Activated CD4-positive, alpha-beta memory T cell treated with anti-CD3 and anti-CD28 coated beads, Interleukin-2, amount 10 ng/mL, durations not matched to agents 7 days and 5 days (primary cell): ENCODE measurements around the gene PNKP. TPM values are rescaled to one million over a fixed set of nuclear protein-coding genes. Genes with fewer than 3 reads are reported as not detected.

Experiments
- CTCF ChIA-PET: fragments of 350-600 bp; sonication (Branson Sonifier 250); formaldehyde crosslinking; loops from one replicate; lab custom pipeline; 2021; ENCODE audit warnings: antibody characterized with exemption, inconsistent platforms; lab: Charles Lee
- POLR2A ChIA-PET: fragments of 350-600 bp; sonication (Branson Sonifier 250); formaldehyde crosslinking; loops from one replicate; lab custom pipeline; 2021; ENCODE audit warnings: antibody characterized with exemption; lab: Charles Lee
- DNase-seq: peaks from one replicate; pipeline ENCODE4 v3.0.0-alpha.2; 2020
- H3K27ac Mint-ChIP-seq: one replicate; pipeline ENCODE4 v1.8.0; 2021; ENCODE audit warnings: mild to moderate bottlenecking, mixed read lengths
- H3K27me3 Mint-ChIP-seq: one replicate; pipeline ENCODE4 v1.8.0; 2021; ENCODE audit warnings: mixed read lengths
- H3K36me3 Mint-ChIP-seq: one replicate; pipeline ENCODE4 v1.8.0; 2021; ENCODE audit warnings: low read depth, mixed read lengths
- H3K4me1 Mint-ChIP-seq: one replicate; pipeline ENCODE4 v1.8.0; 2021; ENCODE audit warnings: mixed read lengths
- H3K4me3 Mint-ChIP-seq: one replicate; pipeline ENCODE4 v1.8.0; 2021; ENCODE audit warnings: mild to moderate bottlenecking, mixed read lengths
- H3K9me3 Mint-ChIP-seq: one replicate; pipeline ENCODE4 v1.8.0; 2021; ENCODE audit warnings: mixed read lengths
- total RNA-seq, 2 experiments: library from RNA; stranded (reverse); gene quantifications; one replicate each; pipeline ENCODE4 v1.2.3, GENCODE V29; 2021

PNKP gene
- total RNA-seq, 2 experiments from 2014 or later, result 121 to 129 TPM

DNA sequence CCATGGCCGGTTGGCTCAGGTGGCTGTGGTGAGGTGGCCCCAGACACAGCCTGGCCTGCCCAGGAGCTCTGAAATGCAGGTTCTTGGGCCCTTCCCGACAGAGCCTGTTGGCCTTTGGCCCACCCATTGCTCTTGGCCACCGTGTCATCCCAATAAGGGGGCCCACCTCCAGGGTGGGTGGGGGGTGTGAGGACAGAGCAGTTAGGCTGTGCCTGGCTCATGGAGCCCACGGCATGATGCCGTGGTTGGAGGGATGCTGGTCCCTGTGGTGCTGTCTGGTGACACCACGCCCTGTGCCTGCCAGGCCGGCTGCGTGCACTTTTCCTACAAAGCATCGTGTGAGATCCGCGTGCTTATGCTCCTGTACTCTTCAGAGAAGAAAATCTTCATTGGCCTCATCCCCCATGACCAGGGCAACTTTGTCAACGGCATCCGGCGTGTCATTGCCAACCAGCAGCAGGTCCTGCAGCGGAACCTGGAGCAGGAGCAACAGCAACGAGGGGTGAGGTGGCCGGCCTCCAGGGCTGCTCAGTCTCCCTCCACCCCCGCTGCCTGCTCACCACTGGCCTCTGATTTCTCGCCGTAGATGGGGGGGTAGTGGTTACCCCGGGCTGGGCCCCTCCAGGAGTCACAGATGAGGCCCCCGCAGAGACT is 7.6 kb downstream of the PNKP start:
- POLR2A ChIA-PET, result interaction anchor here (1.2 to 1.4 kb wide), 2 partner anchors 9 to 42 kb away, joined by 3 to 4 read pairs; partner anchors contain the start of genes MED25 and PTOV1
- no peak overlapping the region for H3K27ac Mint-ChIP-seq
- DNase-seq, result no peak
- peaks cover 37% of the 10 kb centered on the region for H3K36me3 Mint-ChIP-seq
- H3K4me3 Mint-ChIP-seq, result no peak overlapping the region
- peaks cover 11% of the 10 kb centered on the region for H3K4me1 Mint-ChIP-seq
- CTCF ChIA-PET, result no interaction called here
- H3K9me3 Mint-ChIP-seq, result no peaks in the 10 kb centered on the region
- no peaks in the 10 kb centered on the region for H3K27me3 Mint-ChIP-seq

DNA sequence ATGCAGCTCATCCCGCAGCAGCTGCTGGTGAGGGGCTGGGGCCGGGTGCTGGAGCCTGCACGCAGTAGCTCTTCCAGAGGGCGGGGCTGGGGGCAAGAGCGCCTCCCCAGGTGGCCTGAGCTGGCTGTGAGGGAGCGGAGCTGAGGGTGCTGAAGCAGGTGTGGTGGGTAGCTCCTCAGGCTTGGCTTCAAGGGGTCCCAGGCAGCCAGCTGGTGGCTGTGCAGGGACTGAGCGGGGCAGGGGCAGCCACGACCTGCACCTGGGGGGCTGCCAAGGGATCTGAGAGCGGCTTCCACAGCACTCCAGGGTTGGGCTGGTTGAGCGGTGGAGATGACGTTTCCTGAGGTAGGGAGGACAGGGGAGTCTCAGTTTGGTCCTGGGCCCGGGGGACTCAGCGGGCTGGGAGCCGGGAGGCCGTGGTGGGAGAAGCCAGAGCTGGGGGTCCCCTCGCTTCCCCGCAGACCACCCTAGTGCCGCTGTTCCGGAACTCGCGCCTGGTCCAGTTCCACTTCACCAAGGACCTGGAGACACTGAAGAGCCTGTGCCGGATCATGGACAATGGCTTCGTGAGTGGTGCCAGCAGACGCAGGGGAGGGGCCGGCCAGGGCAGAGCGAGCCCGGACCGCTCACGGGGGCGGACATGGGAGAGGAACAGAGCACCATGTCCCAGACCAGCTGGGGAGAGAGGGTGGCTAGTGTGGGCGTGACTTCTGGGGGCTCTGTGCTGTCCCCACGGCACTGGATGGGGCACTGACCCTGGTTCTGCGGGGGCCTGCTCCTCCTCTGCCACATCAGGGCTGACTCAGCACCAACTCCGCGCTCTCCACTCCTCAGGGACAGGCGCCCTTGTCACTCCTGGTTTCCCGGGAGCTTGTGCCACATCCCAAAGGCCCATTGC is 9.0 kb downstream of the PNKP start:
- H3K4me1 Mint-ChIP-seq, result peaks cover 6% of the 10 kb centered on the region
- H3K36me3 Mint-ChIP-seq, result peaks cover 23% of the 10 kb centered on the region
- no peak overlapping the region for H3K27ac Mint-ChIP-seq
- H3K4me3 Mint-ChIP-seq, result no peak overlapping the region
- ChIA-PET POLR2A (interaction anchor here (1.3 to 1.4 kb wide), 3 partner anchors 8 to 40 kb away, joined by 4 to 6 read pairs (median 5); partner anchors contain the start of gene MED25), CTCF (interaction anchor here (1.1 kb wide), 1 partner anchor 10 kb away, joined by 3 read pairs; no protein-coding TSS in a partner anchor)
- no peaks in the 10 kb centered on the region for H3K9me3 Mint-ChIP-seq
- no peaks in the 10 kb centered on the region for H3K27me3 Mint-ChIP-seq
- no peak for DNase-seq

DNA sequence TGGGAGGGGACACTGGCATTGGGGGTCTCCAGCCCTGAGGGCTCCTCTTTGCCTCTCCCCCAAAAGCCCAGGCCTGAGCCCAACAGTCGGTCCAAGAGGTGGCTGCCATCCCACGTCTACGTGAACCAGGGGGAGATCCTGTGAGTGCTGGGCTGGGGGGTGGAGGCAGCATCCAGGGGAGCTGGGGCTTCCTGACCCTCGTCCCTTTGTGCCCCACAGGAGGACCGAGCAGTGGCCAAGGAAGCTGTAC is 9.6 kb downstream of the PNKP start:
- H3K27me3 Mint-ChIP-seq, result peaks cover under 1% of the 10 kb centered on the region
- ChIA-PET POLR2A (interaction anchor here (1.3 to 1.4 kb wide), 2 partner anchors 9 to 10 kb away, joined by 5 to 6 read pairs; no protein-coding TSS in a partner anchor), CTCF (no interaction called here)
- no peak overlapping the region for H3K4me3 Mint-ChIP-seq
- no peak for DNase-seq
- H3K9me3 Mint-ChIP-seq, result no peaks in the 10 kb centered on the region
- peaks cover 6% of the 10 kb centered on the region for H3K4me1 Mint-ChIP-seq
- peaks cover 19% of the 10 kb centered on the region for H3K36me3 Mint-ChIP-seq
- H3K27ac Mint-ChIP-seq, result no peak overlapping the region

DNA sequence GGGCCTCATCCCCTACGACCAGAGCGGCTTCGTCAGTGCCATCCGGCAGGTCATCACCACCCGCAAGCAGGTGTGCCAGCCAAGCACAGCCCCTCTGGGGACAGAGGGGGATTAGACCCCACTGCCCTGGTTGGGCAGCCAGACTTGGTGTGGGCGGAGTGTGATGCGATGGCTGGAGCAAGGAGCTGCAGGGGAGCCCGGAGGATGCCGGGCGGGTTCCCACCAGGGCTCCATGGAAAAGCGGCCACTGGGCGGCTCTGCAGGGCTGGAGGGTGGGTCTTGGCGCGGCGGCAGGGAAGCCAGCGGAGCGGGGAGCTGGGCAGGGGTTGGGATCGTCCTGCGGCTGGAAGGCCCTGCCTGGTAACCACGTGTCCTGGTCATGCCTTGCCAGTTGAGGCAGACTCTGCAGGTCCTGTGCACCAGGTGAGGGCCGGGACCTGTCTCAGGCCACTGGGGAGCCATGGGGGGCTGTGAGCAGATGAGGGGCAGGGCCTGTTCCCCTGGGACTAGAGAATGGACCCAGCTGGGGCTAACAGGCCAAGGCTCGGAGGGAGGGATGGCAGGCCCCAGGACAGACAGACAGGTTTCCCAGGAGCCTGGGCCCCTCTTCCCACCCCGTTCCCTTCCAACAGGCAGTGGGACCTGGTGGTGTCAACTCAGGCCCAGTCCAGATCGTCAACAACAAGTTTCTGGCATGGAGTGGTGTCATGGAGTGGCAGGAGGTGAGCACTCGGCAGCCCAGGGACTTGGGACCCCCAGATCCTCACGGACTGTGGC is 10.1 kb downstream of the PNKP start:
- ChIA-PET POLR2A (interaction anchor here (1.3 to 1.4 kb wide), 2 partner anchors 10 to 11 kb away, joined by 5 to 6 read pairs; no protein-coding TSS in a partner anchor), CTCF (no interaction called here)
- Mint-ChIP-seq H3K4me3 (no peak overlapping the region), H3K27ac (no peak overlapping the region), H3K4me1 (peaks cover 11% of the 10 kb centered on the region), H3K36me3 (peaks cover 19% of the 10 kb centered on the region), H3K9me3 (no peaks in the 10 kb centered on the region), H3K27me3 (peaks cover 5% of the 10 kb centered on the region)
- DNase-seq, result no peak

DNA sequence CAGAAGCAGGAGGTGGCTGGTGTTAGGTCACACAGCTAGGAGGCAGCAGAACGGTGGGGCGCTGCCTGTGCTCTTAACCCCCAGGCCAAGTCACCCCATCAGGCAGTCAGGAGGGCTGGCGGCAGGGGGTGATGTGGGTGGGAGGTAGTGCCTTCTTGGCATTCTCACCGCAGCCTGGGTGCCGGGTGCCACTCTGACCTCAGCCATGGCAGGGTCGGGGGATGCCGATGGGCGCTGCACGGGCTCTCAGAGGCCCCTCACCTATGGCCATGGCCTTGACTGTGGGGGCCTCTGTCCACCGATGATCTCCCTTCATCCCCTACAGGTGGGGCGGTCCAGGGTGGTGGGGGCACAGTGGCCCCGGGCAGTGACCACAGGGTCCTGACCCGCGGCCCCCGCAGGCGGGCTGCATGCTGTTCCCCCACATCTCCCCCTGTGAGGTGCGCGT is 10.8 kb downstream of the PNKP start:
- POLR2A ChIA-PET, result no interaction called here
- DNase-seq, result no peak
- CTCF ChIA-PET, result no interaction called here
- Mint-ChIP-seq H3K4me3 (no peak overlapping the region), H3K4me1 (peaks cover 15% of the 10 kb centered on the region), H3K36me3 (peaks cover 15% of the 10 kb centered on the region), H3K9me3 (no peaks in the 10 kb centered on the region), H3K27ac (no peak overlapping the region), H3K27me3 (peaks cover 9% of the 10 kb centered on the region)

DNA sequence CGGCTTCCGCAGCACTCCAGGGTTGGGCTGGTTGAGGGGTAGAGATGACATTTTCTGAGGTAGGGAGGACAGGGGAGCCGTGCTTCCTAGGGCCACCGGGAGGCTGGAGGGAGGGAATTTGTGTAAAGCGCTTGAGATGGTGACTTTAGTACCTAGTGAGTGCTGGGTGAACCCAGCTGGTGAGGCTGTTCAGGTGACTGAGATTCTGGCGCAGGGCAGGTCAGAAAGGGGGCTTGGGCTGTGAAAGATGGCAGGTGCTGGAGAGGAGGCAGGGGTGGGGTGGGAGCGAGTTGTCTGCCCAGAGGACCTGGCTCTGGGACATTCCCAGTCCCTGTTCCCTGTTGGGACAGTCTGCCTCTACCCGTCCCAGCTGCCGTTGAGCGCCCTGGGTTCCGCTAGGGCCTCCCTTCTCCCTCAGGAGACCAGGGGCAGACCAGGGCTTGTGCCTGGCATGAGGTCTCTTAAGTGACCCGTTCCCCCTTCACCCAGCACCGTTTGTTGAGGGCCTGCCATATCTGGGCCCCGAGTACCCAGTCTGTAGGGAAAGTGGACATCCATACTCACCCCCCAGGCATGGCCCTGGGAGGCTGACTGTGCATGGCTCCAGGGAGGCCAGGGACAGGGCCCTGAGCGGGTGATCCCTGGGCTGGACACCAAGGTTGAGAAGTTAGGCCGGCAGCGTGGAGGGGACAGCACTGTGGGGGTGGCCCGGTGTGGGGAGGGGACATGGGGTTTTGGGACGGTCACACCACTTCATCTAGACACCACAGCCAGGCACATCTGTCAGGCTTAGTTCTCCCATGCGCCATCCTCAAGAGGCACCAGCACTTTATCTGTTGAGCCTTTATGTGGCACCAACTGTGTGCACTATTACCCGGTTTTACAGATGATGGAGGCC is 11.5 kb downstream of the PNKP start:
- Mint-ChIP-seq H3K36me3 (peaks cover 12% of the 10 kb centered on the region), H3K4me3 (no peak overlapping the region), H3K27ac (no peak overlapping the region), H3K4me1 (peaks cover 15% of the 10 kb centered on the region), H3K9me3 (no peaks in the 10 kb centered on the region), H3K27me3 (peaks cover 9% of the 10 kb centered on the region)
- POLR2A ChIA-PET, result interaction anchor here (1.9 kb wide), 1 partner anchor 9 kb away, joined by 7 read pairs; no protein-coding TSS in a partner anchor
- CTCF ChIA-PET, result no interaction called here
- no peak for DNase-seq

DNA sequence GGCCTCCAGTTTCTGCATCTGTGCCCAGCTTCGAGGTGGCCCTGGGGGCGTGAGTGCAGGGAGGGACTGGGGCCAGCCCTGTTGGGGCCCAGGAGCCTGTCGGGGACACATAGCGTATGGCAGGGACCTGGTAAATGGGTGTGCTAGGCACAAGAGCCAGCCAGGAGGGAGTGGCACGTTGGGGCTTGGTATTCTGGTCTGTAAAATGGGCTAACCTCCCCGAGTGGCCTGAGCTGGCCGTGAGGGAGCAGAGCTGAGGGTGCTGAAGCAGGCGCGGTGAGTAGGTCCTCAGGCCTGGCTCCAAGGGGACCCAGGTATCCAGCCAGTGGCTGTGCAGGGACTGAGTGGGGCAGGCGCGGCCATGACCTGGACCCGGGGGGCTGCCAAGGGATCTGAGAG is 12.1 kb downstream of the PNKP start:
- peak overlapping the region; percentile 32 for H3K27ac Mint-ChIP-seq
- ChIA-PET POLR2A (interaction anchor here (1.9 kb wide), 1 partner anchor 10 kb away, joined by 7 read pairs; no protein-coding TSS in a partner anchor), CTCF (no interaction called here)
- no peaks in the 10 kb centered on the region for H3K9me3 Mint-ChIP-seq
- H3K4me1 Mint-ChIP-seq, result peaks cover 17% of the 10 kb centered on the region
- peaks cover 9% of the 10 kb centered on the region for H3K27me3 Mint-ChIP-seq
- no peak overlapping the region for H3K4me3 Mint-ChIP-seq
- no peak for DNase-seq
- H3K36me3 Mint-ChIP-seq, result peaks cover 6% of the 10 kb centered on the region

DNA sequence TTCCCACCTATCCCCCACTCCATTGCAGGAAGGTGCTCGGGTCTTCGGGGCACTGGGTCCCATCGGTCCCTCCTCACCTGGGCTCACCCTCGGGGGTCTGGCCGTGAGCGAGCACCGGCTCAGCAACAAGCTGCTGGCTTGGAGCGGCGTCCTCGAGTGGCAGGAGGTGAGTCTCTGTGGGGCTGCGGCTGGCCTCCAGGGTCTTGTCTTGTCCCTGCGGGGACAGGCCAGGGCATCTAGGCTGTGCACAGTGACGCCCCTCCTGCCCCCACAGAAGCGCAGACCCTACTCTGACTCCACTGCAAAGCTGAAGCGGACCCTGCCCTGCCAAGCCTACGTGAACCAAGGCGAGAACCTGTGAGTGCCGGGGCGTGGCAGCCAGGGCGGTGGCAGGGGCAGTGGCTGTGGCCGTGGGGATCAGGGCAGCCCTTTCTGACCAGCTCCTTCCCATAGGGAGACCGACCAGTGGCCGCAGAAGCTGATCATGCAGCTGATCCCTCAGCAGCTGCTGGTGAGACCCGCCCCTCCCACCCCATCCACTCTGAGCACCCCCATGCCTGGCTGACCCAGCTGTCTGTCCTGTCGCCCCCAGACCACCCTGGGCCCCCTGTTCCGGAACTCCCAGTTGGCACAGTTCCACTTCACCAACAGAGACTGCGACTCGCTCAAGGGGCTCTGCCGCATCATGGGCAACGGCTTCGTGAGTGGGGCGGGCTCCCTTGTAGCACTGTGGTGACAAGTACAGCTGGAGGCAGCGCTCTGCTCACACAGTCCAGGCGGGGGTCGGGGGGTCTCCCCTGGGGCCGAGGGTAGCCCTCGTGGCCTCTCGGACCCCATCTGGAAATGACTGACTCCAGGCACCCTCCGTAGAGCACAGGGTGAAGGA is 12.8 kb downstream of the PNKP start:
- H3K27ac Mint-ChIP-seq, result no peak overlapping the region
- CTCF ChIA-PET, result no interaction called here
- peaks cover 9% of the 10 kb centered on the region for H3K27me3 Mint-ChIP-seq
- no peak overlapping the region for H3K4me3 Mint-ChIP-seq
- no peak for DNase-seq
- POLR2A ChIA-PET, result interaction anchor here (1.0 to 1.9 kb wide), 3 partner anchors 9 to 57 kb away, joined by 3 to 7 read pairs (median 3); no protein-coding TSS in a partner anchor
- H3K4me1 Mint-ChIP-seq, result peaks cover 23% of the 10 kb centered on the region
- H3K36me3 Mint-ChIP-seq, result peaks cover 10% of the 10 kb centered on the region
- peaks cover 3% of the 10 kb centered on the region for H3K9me3 Mint-ChIP-seq

DNA sequence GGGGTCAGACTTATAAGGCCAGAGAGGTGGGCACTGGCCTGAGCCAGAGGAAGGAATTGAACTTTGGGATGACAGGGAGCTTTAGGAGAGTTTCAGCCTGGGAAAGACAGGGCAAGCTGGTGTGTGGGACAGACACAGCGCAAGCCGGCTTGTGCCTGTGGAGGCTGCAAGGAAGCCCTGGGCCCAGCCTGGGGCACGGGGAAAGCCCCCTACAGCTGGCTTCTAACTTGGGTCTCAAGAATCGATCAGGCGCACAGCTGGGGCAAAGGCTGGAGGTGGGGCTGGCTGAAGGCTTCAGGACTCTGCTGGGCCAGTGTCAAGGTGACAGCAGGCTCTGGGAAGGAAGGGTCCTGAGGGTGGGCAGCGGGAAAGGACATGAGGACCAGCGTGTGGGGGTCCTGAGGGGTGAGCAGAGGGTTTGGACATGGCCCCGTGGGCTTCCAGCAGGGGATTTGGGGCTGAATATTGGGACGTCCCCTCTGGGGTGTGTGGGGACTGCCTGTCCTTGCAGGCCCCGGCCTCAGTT is 13.5 kb downstream of the PNKP start:
- peaks cover 28% of the 10 kb centered on the region for H3K4me1 Mint-ChIP-seq
- H3K27ac Mint-ChIP-seq, result no peak overlapping the region
- DNase-seq, result no peak
- H3K9me3 Mint-ChIP-seq, result peaks cover 5% of the 10 kb centered on the region
- peaks cover 11% of the 10 kb centered on the region for H3K27me3 Mint-ChIP-seq
- ChIA-PET POLR2A (interaction anchor here (1.0 to 1.6 kb wide), 2 partner anchors 10 to 57 kb away, joined by 3 read pairs; no protein-coding TSS in a partner anchor), CTCF (no interaction called here)
- peaks cover 11% of the 10 kb centered on the region for H3K36me3 Mint-ChIP-seq
- no peak overlapping the region for H3K4me3 Mint-ChIP-seq

DNA sequence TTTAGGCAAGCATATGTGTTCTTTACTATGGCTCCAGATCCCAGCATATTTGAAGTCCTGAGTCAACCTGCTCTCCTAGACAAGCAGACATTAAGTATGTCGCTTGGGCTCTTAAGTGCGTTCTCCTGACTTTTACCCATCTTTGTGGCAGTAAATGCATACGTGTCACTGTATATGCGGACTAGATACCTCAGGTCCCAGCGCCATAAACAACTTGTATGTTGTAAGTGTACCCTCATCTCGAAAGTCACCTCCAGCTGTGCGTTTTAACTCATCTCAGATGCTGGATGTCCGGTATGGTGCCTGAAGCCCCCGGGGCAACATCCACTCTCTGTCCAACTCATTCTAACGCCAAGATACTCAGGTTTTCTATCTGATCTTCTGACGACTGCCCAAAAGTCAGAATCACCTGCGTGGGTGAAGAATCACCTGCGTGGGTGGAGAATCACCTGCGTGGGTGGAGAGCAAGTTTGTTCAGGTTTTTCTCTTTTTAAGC is 14.7 kb downstream of the PNKP start:
- peak overlapping the region; percentile 58 for H3K27ac Mint-ChIP-seq
- peaks cover 39% of the 10 kb centered on the region for H3K4me1 Mint-ChIP-seq
- H3K36me3 Mint-ChIP-seq, result peaks cover 10% of the 10 kb centered on the region
- no peak for DNase-seq
- peak overlapping the region; percentile 76 for H3K4me3 Mint-ChIP-seq
- ChIA-PET POLR2A (no interaction called here), CTCF (interaction anchor here (0.9 kb wide), 1 partner anchor 17 kb away, joined by 5 read pairs; no protein-coding TSS in a partner anchor)
- peaks cover 12% of the 10 kb centered on the region for H3K27me3 Mint-ChIP-seq
- H3K9me3 Mint-ChIP-seq, result peaks cover 5% of the 10 kb centered on the region
